ENCODE results near the gene RAB30.

Gene RAB30

DNA sequence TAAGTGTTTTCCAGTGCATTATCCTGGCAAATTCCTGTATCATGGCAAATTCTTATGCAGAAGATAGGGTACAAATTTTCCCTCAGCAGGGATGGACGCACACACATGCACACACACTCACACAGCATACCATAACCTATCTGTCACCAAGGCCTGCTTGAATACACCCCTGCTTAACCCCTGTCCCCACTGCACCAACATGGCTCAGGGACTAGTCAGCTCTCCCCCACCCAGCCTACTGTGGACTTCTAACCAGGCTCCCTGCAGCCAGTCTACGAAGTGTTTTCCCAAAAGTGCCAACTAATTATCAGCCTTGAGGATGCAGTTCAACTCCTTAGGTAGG, 63.1 kb downstream of the RAB30 start:
- no peak for DNase-seq

GRCh38 chr11:83007909-83008580, 63.7 kb downstream of the RAB30 start:
- DNase-seq, result no peak

DNA sequence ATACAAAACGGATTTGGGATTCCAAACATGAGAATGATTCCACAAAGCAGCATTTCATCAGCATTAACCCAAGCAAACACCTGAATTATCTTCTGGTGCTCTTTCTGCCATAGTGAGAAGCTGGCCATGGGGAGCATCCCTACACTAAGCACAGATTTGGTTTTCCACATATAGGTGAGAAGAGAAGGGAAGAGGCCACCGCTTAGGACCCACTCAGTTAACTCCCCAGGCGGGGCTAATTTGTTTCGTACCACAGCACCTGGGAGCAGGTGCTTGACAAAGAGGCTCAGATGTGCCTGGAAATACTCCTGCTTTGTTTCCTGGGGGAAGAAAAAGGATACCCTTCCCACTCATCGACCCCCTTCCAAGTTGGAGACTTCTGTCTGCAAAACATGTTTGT, 64.2 kb downstream of the RAB30 start:
- DNase-seq, result no peak

GRCh38 chr11:83006877-83007330, 64.8 kb downstream of the RAB30 start:
- no peak for DNase-seq

- no peak for DNase-seq
These were observed 66.7 kb downstream of the RAB30 start for GRCh38 chr11:83004746-83005556.

DNA sequence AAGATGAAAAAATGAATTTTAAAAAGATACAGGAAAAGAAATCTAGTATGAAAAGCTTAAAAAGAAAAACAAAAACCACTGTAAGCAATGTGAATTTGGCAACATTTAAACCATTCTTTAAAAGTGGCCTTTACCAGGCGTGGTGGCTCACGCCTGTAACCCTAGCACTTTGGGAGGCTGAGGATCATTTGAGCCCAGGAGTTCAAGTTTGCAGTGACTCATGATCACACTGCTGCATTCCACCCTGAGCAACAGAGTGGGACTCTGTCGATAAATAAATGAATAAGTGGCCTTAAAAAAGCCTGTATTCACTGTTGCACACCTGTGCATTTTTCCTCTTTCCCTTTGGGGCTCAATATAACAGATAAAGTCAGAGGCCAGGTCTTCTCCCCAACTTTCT, 69.2 kb downstream of the RAB30 start:
- no peak for DNase-seq

GRCh38 chr11:83002053-83002452, 69.6 kb downstream of the RAB30 start:
- peak; percentile 26 for DNase-seq

- no peak for DNase-seq
These were observed 71.3 kb downstream of the RAB30 start for GRCh38 chr11:83000381-83000780.

DNA sequence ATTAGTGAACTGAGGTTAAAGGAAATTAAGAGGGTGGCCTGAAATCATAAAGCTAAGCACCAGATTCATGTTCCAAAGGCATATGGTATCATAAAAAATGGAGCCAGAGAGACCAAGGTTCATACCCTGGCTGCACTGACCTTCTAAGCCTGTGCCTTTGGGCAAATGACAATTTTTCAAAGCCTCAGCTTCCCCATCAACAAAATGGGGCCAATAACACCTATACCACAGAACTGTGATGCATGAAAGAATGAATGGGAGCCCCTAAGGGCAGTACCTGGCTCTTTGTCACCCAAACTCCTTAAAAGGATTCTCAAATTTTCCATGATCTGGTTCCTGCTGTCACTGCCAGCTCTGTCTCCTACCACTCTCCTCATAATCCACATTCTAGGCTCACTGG, 72.5 kb downstream of the RAB30 start:
- no peak for DNase-seq

GRCh38 chr11:82998697-82999096, 73.0 kb downstream of the RAB30 start:
- DNase-seq, result no peak

DNA sequence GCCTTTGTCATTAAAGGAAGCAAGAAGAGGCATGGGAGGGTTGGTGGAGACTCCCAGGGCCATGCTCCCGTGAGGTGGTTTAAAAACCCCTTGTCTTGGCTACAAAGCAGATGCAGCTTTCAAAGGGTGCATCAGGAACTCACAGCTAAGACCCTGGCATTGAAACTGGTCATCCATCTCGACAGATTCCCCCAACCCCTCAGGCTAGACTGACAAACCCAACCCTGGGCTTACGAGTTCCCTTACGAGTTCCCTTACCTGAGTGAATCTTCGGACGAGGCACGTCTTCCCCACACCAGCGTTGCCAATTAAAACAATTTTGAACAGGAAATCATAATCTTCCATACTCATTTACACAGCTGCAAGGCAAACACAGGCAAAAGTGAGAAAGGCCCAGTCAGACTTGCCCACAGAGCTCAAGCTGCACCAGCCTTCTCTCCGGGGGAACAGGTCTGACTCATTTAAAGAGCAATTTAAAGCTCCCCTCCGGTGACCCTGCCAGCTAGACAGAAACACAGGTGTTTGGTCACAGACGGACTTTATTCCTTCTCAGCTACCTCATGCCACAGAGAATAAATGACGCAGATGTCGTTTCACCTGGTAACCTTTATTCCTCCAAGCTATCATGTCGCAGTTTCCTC, 74.6 kb downstream of the RAB30 start:
- DNase-seq, result peak; percentile 4

DNA sequence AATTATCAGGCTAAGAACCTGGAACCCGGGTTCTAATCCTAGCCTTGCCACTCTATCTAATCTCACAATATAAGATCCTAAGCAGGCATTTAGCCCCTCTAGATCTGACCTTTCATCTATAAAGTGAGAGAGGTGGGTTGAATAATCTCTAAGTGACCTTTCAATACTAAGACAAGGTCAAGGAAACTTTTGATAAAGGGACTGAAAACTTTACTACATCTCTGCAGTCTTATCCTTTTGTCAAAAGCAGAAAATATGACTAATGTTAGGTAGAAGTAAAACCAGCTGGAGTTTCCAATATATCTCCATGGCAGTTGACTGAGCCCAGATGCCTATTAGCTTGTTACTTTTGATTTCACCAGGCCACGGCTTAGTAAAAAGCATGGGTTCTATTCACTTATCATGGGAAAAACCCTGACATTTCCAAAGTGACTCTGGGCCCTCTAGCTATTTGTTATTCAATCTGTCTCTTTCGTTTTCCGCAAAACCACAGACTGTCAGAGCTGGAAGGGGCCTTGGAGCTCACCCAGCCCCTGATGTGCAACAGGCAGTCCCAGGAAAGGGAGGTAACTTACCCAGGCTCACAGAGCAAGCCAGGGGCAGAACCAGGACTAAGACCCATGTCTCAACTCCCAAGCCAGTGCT, 75.8 kb downstream of the RAB30 start:
- DNase-seq, result no peak

DNA sequence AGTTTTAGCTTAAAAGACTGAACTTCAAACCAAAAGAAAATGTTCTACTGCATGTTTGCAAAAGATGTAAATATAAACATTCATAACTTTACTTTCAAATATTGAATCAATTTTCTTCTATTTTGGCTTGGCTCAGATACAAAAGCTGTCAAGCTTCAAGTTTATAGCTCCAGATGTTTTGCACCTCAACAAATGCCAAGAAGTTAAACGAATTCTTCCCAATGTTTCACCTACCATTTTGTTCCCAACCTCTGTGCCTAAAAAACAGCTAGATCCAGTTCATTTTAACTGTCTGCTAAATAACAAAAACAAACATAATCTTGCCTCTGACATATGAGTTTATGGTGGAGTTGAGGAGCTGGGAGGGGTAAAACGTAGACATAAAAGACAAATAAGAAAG, 76.5 kb downstream of the RAB30 start:
- DNase-seq, result no peak

- no peak for DNase-seq
These were observed 77.0 kb downstream of the RAB30 start for GRCh38 chr11:82994604-82995230.

GRCh38 chr11:82992223-82992622, 79.5 kb downstream of the RAB30 start:
- no peak for DNase-seq

- DNase-seq, result no peak
These were observed 81.9 kb downstream of the RAB30 start for GRCh38 chr11:82989628-82990404.

DNA sequence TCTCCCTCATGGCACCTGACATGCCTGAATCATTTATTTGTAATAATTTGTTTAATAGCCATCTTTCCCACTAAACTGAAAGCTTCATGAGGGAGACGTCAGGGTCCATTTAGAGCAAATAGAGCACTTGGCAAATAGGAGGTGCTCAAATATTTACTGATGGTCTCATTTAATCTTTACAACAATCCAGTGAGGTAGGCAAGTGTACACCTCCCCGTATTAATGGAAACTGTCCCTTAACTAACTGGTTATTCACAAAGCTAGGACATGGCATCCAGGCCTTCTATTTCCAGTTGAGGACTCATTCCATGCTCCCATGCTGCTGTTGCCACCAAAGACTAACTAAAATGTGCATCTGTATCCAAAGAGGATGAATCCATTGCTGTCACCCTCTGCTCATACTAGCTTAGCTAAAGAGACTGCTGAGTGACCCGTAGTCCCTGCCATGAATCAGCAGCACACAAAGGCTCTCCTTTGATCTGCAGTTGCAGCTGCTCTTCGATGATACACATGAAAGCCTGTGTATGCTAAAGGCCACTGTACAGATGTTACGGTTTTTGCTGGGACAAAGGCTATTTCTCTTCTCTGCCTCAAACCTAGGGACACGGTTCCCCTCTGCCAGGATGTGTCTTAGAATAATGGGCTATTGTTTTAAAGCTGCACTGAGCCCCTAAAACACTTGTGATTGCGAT, 82.6 kb downstream of the RAB30 start:
- no peak for DNase-seq

DNA sequence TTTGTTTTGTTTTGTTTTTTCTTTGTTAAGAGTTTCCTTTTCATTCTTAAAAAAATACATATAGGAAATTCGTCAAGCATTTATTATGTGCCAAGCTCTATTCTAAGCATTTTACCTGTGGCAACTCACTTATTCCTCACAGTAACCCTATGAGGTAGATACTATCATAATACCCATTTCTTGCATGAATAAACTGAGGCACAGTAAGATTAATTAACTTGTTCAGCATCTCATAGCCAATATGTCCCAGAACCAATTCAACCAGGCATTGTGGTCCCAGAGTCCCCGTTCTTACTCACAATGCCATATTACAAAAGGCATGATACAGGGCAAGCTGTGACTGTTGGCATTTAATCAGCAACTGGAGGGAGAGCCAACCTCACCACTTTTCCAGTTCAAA, 83.7 kb downstream of the RAB30 start:
- no peak for DNase-seq

GRCh38 chr11:82986446-82986845, 85.3 kb downstream of the RAB30 start:
- DNase-seq, result no peak

DNA sequence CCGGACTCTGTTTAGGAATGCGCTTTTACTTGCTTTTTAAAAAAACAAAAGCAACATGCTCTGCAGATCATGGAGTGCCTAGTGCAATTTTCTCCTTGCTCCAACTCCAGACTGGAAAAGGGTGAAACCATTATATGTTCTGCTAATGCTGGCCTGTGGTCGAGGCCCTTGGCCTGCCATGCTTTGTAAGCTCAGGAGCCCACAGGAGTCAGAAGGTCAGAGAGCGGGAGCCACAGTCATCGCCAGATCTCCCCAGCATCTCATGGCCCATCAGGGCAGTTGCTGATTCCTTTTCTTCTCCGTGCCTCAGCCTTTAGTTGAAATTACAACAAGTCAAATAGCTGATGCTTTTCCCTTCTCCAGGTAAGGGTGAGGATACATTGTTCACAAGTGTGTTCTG, 89.8 kb downstream of the RAB30 start:
- no peak for DNase-seq

DNA sequence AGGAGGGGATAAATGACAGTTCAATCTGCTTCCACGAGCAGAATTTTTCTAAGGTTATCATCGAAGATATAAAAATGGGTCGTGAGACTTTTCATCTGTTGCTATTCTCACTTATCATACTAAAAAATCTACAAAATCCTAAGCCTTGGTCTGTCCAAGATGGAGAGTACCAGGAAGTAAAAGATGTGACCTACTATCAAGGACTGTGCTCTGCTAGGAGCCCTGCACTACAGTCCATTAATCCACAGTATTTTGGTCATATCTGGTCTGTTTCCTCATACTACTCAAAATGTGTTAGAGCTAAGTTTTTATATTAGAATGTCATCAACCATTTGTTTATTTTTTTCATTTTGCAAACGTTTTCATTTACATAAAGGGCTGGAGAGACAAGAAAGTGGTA, 90.8 kb downstream of the RAB30 start:
- DNase-seq, result no peak

DNA sequence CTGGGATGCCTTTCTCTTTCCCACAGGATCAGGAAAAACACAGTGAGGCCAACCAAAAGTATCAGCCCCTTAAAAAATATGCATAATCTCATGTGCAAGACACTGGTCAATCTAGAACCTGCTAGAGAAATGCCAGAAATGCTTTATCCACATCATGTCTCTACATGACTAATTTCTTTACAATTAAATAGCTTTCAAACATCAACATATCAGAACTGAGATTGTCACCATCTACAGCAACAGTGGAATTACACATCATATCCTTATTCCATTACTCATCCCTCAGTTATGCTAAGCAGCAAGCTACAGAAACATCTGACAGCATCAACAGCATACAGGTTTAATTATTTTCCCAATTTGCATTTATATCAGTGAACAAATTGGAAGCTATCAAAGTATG, 91.4 kb downstream of the RAB30 start:
- no peak for DNase-seq

Data from CD4-positive, alpha-beta T cell treated with Interleukin-4 for 4 hours (primary cell).